ENCODE results near the gene HCRTR1. TPM values are rescaled to one million over a fixed set of nuclear protein-coding genes. Genes with fewer than 3 reads are reported as not detected.

HCRTR1 gene
- total and polyA plus RNA-seq, 2 experiments from 2014 or later = not detected

- H2AFZ ChIP-seq = no peak overlapping the region
Observed at GRCh38 chr1:31583995-31584868, 33.3 kb upstream of the HCRTR1 start.

GRCh38 chr1:31584869-31585735 is 32.4 kb upstream of the HCRTR1 start:
- H3K27me3 ChIP-seq (replicated peaks; ENCODE audit: insufficient read depth) = no peaks in the 10 kb centered on the region
- H3F3A ChIP-seq (ENCODE audit: insufficient read depth) = peaks cover 8% of the 10 kb centered on the region; the same call in 1 of the 2 replicates
- H3K4me2 ChIP-seq (ENCODE audit: unreplicated experiment) = no peak overlapping the region
- in situ Hi-C loops (cut with MboI) = no loop called here
- no peak overlapping the region for H3K9ac ChIP-seq
- no peak for DNase-seq
- no peaks in the 10 kb centered on the region for H3K9me2 ChIP-seq (ENCODE audit: insufficient read depth)
- no peaks in the 10 kb centered on the region for H3K9me3 ChIP-seq (ENCODE audit: low read depth)
- no peaks in the 10 kb centered on the region for H3K79me2 ChIP-seq (ENCODE audit: insufficient read depth)
- WGBS, 2 experiments (ENCODE audit: low coverage in 1 of 2, low lambda C conversion rate in 2 of 2, missing lambda C conversion rate in 2 of 2) = 93% methylated on average over 27 of the region's 27 CpGs
- no peaks in the 10 kb centered on the region for H4K20me1 ChIP-seq (ENCODE audit: insufficient read depth)
- peaks cover 15% of the 10 kb centered on the region for H3K4me1 ChIP-seq (ENCODE audit: insufficient read depth)
- H3K36me3 ChIP-seq (ENCODE audit: low read depth) = no peaks in the 10 kb centered on the region
- no peak overlapping the region for H3K27ac ChIP-seq
- no peak overlapping the region for H3K4me3 ChIP-seq
- TF ChIP-seq EZH2 (IDR thresholded peaks at IDR 0.05; ENCODE audit: insufficient read depth, poor library complexity, severe bottlenecking) = no peak
- TF ChIP-seq EZH2phosphoT487 (IDR thresholded peaks at IDR 0.05; ENCODE audit: insufficient read depth, low read depth) = no peak
- no peak overlapping the region for H2AFZ ChIP-seq

More at GRCh38 chr1:31583995-31584868, 33.3 kb upstream of the HCRTR1 start:
- WGBS, 2 experiments (ENCODE audit: low coverage in 1 of 2, low lambda C conversion rate in 2 of 2, missing lambda C conversion rate in 2 of 2) = 85 to 86% methylated on average over 12 to 13 of the region's 13 CpGs
- Histone ChIP-seq H3K27ac (no peak overlapping the region), H3K79me2 (ENCODE audit: insufficient read depth) (no peaks in the 10 kb centered on the region), H3K36me3 (ENCODE audit: low read depth) (no peaks in the 10 kb centered on the region), H3K9me2 (ENCODE audit: insufficient read depth) (no peaks in the 10 kb centered on the region), H3K4me2 (ENCODE audit: unreplicated experiment) (no peak overlapping the region), H3K9ac (no peak overlapping the region), H4K20me1 (ENCODE audit: insufficient read depth) (no peaks in the 10 kb centered on the region), H3K9me3 (ENCODE audit: low read depth) (no peaks in the 10 kb centered on the region), H3F3A (ENCODE audit: insufficient read depth) (peaks cover 8% of the 10 kb centered on the region; the same call in 1 of the 2 replicates), H3K4me1 (ENCODE audit: insufficient read depth) (peaks cover 15% of the 10 kb centered on the region), H3K27me3 (replicated peaks; ENCODE audit: insufficient read depth) (no peaks in the 10 kb centered on the region), H3K4me3 (no peak overlapping the region)
- DNase-seq = no peak
- in situ Hi-C loops (cut with MboI) = no loop called here
- TF ChIP-seq EZH2phosphoT487 (IDR thresholded peaks at IDR 0.05; ENCODE audit: insufficient read depth, low read depth) (no peak), EZH2 (IDR thresholded peaks at IDR 0.05; ENCODE audit: insufficient read depth, poor library complexity, severe bottlenecking) (no peak)

- no peak for DNase-seq
- Histone ChIP-seq H3K27me3 (replicated peaks; ENCODE audit: insufficient read depth) (no peaks in the 10 kb centered on the region), H3K4me3 (no peak overlapping the region), H3K79me2 (ENCODE audit: insufficient read depth) (no peaks in the 10 kb centered on the region), H3K27ac (no peak overlapping the region), H3K4me1 (ENCODE audit: insufficient read depth) (peaks cover 15% of the 10 kb centered on the region), H3K36me3 (ENCODE audit: low read depth) (no peaks in the 10 kb centered on the region), H3K9ac (no peak overlapping the region), H3F3A (ENCODE audit: insufficient read depth) (peaks cover 8% of the 10 kb centered on the region; the same call in 1 of the 2 replicates), H3K4me2 (ENCODE audit: unreplicated experiment) (no peak overlapping the region), H3K9me2 (ENCODE audit: insufficient read depth) (no peaks in the 10 kb centered on the region), H2AFZ (no peak overlapping the region), H3K9me3 (ENCODE audit: low read depth) (no peaks in the 10 kb centered on the region), H4K20me1 (ENCODE audit: insufficient read depth) (no peaks in the 10 kb centered on the region)
- in situ Hi-C loops (cut with MboI) = no loop called here
- WGBS, 2 experiments (ENCODE audit: low coverage in 1 of 2, low lambda C conversion rate in 2 of 2, missing lambda C conversion rate in 2 of 2) = 84 to 90% methylated on average over 11 of the region's 11 CpGs
- TF ChIP-seq EZH2phosphoT487 (IDR thresholded peaks at IDR 0.05; ENCODE audit: insufficient read depth, low read depth) (no peak), EZH2 (IDR thresholded peaks at IDR 0.05; ENCODE audit: insufficient read depth, poor library complexity, severe bottlenecking) (no peak)
Observed at GRCh38 chr1:31585736-31586365, 31.6 kb upstream of the HCRTR1 start.

All from GM23248 (cell line).